Stimulated activated CD4-positive, alpha-beta T cell treated with anti-CD3 and anti-CD28 coated beads, Interleukin-15, amount 100 ng/mL, for 24 hours (primary cell): ENCODE measurements around the gene CROCC2.

Experiments used
- DNase-seq: peaks from one replicate; pipeline ENCODE4 v3.0.0-alpha.2; 2020

CROCC2 gene

DNA sequence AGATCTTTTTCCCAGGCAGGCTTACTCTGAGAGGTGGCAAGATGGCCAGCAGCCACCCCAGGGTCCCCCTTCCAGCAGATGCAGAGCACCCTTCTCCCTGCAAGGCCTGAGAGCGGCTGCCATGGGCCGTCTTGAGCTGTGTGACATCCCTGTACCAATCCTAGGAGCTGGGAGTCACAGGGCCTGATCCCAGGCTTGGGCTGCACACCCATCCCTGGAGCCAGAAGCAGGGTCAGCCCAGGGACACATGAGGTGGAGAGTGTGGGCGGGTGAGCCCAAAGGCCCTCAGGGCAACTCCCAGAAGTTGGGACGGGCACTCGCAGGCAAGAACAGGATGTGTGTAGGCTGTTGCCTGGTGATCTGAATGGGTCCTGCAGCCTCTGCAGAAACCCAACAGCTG lies 40.5 kb downstream of the CROCC2 start:
- no peak for DNase-seq

GRCh38 chr2:240947176-240947575 lies 41.0 kb downstream of the CROCC2 start:
- DNase-seq: no peak

DNA sequence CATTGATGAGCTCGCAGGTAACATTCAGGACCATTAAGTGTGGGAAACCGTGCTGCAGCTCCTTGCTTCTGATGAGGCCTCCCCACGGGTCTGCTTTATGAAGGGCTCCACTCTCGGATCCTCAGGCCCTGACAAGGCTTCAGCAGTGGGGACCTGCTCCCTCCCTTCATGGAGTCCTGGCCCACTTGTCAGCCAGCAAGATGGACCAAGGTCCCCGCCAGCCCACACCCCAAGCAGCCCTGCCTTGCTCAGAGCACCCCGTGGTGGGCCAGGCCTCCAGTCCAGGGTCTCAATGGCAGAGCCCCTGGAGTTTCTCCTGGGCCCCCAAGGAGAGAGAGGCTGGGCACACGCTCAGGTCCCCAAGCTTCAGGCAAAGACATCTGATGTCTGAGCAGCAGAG lies 41.5 kb downstream of the CROCC2 start:
- no peak for DNase-seq

DNA sequence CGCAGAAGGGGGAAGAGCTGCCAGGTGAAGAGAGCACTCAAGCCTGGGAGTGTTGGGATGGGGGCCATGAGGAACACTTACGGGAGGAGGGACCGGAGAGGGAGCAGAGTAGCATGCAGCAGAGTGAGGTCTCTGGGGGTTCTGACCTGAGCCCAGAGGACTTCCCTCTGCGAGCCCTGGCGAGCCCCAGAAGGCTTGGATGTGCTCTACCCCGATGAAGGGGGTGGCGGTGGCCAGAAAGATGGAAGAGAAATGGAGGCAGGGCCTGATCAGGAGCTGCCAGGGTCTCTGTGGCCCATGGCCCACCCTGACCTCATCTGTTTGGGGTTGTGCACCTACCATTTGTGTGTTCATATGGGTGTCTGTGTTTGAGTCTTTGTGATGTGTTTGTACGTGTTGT lies 42.0 kb downstream of the CROCC2 start:
- DNase-seq: no peak

- no peak for DNase-seq
Observed at GRCh38 chr2:240948905-240949790, 43.0 kb downstream of the CROCC2 start.

- no peak for DNase-seq
Observed at GRCh38 chr2:240949791-240950705, 43.9 kb downstream of the CROCC2 start.

- no peak for DNase-seq
Observed at GRCh38 chr2:240951045-240951594, 45.0 kb downstream of the CROCC2 start.

DNA sequence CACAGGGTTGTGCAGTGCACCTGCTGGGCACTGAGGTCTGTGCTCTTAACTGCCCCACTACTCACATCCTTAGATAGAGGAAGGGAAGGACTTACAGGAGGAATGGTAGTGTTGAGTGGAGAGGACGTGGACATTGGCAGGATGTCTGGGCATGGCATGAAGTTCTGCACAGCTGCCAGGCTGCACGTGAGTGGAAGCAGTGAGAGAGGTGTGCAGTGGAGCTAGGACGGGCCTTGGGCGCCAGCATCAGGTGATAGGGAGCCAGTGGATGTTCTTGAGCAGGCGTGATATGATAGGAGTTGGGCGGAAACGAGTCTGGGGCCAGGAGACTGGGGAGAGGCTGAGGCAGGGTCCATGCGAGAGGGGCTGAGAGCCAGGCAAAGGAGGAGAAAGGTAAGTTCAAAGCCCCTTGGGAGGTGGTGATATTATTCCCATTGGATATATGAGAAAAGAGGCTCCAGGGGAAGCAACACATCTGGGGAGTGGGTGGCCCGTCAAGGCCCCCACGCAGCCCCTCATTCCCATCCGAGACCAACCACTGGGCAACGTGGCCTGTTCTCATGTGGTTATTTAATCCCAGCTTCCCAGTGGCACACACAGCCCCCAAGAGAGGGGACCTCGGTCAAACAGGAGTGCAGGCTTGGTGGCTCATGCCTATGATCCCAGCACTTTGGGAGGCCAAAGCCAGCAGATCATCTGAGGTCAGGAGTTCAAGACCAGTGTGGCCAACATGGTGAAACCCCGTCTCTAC lies 46.5 kb downstream of the CROCC2 start:
- DNase-seq: no peak

DNA sequence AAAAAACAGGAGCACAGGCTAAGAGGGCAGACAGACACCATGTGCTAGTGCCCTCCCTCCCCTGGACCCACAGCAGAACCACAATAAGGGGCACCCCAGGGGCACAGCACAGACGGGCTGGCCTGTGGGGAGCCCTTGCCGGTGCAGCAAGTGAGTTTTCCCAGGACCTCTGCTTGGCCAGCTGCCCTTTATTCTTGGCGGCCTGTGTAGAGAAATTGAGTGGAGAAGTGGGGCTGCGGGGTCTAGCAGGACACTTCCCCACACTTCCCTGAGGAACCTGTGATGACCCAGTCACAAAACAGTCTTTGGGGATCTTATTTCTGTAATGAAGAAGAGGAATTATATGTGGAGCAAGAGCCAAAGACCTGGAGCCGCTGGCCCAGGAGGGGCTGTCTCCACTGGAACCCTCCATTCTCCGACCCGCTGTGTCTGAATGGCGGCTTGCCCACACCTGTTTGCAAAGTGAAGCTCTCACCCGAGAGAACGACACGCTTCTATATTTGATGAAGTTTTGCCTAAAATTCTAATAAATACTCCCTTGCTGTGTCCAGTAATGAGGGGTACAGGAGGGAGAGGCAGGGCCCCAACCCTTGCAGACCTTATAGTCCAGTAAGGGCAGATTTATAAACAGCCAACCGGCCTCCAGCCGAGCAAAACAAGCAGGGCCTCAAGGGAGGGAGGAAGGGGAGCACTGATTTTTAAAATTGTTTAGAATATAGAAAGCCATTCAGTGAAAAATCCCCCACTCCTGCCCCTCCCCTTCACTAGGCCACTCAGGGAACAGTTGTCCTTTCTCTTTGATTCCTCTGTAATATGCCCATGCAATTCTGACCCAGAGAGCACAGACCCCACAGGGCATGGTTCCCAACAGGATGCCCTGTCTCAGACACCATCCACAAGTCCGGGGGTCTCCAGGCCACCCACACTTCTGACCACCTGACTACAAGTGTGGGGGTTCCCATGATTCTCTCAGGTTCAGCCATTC lies 47.6 kb downstream of the CROCC2 start:
- DNase-seq: no peak

DNA sequence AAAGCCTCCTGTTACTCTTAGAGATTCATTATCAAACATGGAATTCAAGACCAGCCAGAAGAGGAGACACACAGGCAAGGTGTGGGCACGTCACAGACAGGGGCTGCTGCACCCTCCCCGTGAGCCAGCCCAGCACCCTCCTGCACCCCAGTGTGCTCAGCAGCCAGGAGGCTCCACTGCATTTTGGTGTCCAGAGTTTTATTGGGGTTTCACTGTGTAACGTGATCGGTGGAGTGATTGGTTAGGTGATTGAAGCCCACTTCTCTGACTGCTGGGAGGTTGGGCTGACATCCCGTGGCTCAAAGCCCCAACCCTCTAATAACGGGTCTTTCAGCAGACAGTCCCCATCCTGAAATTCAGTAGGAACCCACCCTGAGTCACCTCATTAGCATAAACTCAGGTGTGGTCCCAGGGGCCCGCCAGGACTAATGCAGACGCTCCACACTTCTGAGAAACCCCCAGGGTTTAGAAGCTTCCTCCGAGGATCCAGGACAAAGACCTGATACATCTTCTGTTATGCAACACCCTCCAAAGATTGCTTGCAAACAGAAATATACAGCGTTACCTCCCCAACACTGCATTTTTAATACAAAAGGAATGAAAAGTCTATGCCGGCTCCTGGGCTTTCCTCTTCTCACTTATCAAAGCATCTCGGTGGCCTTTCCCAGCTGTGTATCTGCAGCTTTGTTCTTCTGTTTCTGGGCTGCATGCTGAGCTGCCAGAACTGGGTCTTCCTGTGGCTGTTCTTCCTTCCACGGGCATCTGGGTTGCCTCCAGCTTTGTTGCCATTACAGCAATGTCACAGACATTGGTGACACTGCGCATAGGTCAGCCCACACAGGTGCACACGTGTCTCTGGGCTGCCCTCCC lies 48.5 kb downstream of the CROCC2 start:
- no peak for DNase-seq

DNA sequence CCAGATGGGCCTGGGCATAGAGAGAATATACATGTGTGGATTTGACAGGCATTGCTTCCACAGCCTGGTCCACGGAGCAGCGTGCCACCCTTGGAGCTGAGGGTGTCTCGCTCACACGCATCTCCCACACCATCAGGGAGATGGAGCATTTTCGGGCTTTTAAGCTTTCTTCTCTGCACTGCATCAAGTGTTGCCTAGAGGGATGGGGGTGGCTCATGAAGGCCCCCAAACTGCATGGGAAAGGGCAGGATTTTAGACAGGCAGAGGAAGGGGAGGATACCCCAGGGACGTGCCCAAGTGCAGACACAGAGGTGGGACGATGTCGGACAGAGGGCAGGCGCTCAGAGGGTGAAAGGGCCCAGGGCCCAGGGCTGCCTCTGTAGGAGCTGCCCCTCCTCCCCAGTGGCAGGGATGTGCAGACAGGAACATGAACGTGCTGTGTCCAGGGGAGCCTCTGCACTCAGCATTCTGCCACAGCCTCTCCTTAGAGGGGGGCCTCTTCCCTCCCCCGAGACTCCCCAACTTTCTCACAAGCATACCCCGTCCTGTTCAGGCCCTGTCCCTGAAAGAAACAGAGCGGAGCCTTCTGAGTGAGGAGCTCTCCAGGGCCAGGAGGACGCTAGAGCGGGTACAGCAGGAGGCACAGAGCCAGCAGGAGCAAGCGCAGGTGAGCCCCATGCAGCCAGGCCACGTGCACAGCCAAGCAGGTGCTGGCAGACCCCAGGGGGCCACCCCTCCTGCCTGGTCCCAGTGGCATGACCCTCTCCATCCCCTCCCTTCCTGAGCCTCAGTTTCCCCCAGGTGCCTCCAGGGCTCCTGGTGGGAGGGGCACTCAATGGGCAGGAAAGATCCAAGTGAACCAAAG lies 49.4 kb downstream of the CROCC2 start:
- DNase-seq: no peak

- no peak for DNase-seq
Observed at GRCh38 chr2:240956171-240956934, 50.2 kb downstream of the CROCC2 start.

DNA sequence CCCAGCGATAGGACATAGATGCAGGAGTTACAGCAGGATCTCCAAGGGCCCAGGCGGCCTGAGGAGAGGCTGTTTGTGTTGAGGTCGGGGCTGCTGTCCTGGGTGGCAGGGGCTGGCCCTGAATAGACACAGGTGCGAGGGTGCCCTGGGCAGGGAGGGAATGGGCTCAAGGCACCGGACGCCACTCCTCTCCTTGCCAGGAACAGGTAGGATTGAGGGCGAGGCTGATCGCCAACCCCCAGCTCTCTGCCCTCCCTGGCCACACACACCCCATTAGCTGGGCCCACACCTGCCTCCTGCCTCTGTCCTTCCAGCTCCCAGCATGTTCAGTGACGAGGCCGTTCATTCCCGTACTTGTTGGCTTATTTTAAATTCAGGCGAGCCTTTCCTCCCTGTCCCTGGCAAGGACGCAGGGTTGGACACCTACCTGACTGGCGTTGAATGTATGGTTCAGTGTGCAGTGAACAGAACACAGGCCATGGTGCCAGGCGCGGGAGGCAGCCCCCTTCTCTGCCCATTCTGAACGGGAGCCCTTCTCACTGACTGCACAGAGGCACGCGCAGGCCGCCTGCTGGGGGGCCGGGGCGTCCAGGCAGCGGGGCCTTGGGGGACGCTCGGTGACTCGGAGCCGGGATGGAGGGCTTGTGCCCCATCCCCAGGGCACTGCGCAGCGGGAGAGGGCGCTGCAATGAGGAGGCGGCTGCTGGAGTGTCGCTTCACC lies 51.0 kb downstream of the CROCC2 start:
- no peak for DNase-seq

GRCh38 chr2:240957656-240958365 lies 51.7 kb downstream of the CROCC2 start:
- DNase-seq: no peak

GRCh38 chr2:240958366-240959213 lies 52.5 kb downstream of the CROCC2 start:
- no peak for DNase-seq

DNA sequence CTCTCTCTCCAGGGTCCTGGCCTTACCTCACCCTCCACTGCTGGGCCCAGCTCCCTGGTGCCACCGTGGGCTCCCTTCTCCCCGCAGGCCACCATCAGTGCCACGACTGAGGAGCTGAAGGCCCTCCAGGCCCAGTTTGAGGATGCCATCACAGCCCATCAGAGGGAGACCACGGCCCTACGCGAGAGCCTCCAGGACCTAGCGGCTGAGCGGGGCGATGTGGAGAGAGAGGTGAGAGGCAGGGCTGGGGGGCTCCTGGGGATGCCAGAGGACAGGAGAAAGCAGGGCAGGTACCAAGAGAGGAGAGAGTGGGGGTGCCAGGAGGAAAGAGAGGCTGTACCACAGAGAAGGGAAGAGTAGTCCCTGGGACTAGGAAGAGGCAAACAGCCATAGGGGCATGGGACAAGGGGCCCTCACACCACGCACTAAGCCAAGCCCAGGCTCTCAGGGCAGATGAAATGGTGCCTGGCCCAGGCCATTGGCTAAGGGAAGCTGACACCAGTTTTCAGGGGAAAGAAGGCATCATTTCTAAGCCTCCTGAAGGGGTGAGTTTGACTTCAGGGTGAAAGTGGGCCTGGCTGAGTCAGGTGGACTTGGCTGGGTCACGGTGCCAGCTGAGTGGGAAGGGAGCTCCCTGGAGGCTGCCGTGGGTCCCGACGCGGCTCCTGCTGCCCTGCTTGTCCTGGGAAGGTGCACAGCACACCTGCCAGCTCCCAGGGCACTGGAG lies 53.2 kb downstream of the CROCC2 start:
- no peak for DNase-seq
